ENCODE measurements around the gene CLPTM1L.
"Not testable (repeated sequence)": the region's sequence is repeated elsewhere in the genome, so short reads cannot be mapped to it uniquely, and the experiment has no call there.

CLPTM1L gene

DNA sequence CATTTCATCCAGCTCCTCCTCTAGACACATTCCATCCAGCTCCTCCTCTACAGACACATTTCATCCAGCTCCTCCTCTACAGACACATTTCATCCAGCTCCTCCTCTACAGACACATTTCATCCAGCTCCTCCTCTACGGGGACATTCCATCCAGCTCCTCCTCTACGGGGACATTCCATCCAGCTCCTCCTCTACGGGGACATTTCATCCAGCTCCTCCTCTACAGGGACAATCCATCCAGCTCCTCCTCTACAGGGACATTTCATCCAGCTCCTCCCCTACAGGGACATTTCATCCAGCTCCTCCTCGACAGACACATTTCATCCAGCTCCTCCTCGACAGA lies 18.4 kb downstream of the CLPTM1L start:
- DNase-seq (ENCODE audit: low read depth in 3 of 3): not testable (repeated sequence)

DNA sequence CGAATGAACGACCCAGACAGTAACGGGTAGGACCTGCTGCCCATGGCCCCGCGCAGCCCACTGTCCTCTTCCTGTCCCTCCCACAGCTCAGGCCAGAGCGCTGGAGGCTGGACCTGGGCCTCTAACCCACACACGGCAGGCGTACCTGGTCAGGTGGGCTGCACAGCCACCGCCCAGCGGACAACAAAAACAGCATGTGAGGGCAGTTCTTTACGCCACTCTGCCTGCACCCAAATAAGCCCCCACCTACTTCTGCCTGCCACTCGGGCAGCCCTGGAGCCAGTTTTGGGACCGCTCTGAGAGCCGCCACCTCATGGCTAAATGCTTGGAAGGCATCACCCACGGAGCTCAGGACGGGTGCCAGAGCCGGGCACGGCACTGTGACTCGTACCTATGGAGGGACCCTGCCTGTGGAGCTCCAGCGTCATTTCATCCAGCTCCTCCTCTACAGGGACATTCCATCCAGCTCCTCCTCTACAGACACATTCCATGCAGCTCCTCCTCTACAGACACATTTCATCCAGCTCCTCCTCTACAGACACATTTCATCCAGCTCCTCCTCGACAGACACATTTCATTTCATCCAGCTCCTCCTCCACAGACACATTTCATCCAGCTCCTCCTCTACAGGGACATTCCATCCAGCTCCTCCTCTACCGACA lies 18.9 kb downstream of the CLPTM1L start:
- no peak for DNase-seq (ENCODE audit: low read depth in 3 of 3)

DNA sequence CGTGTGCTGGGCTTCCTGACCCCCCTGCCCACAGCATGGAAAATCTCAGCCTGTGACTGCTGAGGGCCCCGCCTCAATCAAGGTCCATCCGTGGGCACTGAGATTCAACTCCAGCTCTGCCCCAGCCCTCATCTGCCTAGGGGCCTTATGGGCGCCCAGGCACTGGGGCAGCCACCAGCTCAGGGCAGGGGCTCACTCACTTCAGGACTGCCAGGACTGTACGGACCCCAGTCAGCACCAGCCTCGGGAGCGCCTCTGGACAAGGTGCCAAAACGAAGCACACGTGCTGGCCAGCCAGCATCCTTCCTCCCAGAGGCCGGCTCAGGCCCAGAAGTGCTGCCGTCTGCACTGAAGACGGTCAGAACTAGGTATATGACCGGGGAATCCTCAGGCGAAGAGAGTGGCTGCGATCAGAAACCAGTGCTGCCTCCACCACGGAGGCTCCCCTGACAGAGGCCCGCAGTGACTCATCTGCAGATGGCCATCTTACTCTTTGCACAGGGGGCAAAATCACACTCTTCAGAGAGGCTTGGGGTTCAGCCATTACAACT lies 19.6 kb downstream of the CLPTM1L start:
- no peak for DNase-seq (ENCODE audit: low read depth in 3 of 3)

DNA sequence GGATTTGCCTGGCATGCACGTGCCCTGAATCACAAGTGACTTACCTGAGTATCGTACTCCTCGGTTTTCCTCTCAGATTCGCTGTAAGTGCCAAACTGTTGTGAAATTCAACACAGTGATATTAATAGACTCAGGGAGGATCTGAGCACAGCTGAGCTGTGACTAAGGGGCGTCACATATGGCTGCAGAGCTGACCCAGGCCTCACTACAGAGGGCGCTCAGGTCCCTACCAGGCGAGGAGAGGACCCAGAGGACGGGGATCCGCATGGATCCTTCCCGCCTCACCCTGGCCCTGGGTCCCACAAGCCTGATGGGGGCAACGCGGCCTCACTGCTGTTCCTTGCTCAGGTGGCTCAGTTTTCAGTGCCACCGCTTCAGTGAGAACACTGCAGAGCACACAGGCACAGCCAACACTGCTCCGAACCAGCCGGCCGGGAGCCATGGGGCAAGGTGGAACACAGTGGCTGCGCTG lies 20.1 kb downstream of the CLPTM1L start:
- DNase-seq (ENCODE audit: low read depth in 3 of 3): no peak

DNA sequence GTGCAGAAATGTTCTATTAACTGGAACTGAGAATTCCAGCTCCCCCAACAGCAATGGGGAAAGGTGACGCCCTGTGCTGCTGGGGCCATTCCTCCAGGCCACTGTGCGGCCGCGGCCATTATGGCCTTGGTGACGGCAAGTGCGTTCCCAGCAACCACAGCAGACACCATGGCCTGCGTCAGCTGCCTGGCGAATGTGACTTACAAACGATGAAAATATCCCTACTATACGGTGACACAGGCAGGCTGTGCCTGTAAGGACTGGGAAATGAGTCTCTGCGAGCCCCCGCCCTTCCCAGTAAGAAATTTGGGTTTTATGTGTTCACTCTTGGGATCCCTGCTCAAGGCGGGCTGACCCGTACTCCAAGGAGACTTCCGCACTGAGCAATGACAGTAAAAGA lies 20.6 kb downstream of the CLPTM1L start:
- no peak for DNase-seq (ENCODE audit: low read depth in 3 of 3)

DNA sequence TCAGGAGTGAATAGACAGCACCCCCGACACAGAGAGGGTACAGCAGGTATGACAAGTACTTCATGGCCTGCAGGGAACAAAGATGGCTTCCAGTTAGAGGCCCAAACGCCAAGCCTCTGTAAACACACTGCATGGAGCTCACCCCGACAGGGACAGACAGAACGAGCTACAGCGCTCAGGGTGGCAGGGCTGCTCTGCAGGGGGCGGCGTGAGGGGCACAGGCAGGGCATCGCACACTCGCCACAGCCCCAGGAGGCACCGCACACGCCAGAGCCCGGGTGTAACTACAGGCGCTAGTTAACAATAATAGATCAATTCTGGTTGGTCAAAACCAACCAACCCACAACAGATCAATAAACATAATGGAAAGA lies 21.1 kb downstream of the CLPTM1L start:
- DNase-seq (ENCODE audit: low read depth in 3 of 3): no peak

DNA sequence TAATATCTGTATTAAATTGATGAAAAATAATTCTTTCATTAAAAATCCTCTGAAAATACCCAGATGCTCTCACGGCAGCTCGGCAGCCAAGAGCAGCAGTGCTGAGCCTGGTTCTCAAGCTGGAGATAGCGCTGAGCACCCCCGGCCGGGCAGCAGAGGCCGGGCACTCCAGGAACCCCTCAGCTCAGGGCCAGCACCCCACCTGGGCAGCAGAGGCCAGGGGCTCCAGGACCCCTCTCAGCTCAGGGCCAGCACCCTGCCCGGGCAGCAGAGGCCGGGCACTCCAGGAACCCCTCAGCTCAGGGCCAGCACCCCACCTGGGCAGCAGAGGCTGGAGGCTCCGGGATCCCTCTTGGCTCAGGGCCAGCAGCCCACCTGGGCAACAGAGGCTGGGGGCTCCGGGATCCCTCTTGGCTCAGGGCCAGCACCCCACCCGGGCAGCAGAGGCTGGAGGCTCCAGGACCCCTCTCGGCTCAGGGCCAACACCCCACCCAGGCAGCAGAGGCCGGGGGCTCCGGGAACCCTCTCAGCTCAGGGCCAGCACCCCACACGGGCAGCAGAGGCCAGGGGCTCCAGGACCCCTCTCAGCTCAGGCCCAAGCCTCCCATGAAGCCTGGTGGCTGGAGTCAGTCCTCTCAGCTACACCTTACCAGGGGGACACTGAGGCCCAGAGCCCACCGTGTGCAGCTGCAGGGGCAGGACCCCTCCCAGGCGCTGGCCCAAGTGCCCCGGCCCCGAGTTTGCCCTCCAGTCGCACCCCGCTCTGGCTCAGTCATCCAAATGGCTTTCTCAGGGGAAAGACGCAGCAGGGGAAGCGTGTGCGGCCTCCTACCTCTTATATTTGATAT lies 21.7 kb downstream of the CLPTM1L start:
- no peak for DNase-seq (ENCODE audit: low read depth in 3 of 3)

DNA sequence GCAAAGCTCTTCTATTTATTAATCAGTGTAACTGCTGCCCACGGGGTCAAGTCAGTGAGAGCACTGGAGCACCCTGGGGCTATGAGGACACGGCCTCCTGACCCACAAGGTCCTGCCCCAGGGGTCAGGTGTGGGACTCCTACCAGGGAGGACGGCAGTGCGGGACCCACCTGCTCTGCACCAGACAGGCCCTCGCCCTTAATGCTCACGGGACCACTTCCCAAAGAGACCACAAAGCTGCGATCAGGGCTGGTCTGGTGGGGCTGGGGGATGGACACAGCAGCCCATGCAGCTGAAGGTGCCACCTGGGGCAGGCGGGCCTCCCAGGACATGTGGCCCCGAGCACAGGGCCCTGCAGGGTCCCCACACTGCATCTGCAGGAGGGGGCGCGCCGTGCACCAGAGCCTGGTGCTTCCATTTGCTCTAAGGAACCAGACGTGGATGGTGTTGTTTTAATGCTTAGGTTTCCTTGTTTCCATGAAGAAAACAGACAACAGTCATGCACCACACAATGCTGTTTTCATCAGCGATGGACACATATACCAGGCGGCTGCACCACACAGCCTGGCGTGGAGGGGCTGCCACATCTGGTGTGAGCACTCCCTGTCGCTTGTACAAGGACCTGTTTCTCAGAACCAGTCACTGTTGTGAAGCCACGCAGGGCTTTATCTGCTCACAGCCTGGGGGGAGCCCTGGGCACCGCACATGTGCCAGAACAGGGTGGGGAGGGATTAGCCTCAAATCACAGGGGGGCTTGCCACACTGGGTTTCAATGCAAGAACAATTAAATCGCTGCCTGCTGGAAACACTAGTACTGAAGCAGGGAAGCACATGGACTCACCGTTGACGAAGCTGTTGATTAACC lies 22.6 kb downstream of the CLPTM1L start:
- DNase-seq (ENCODE audit: low read depth in 3 of 3): no peak

DNA sequence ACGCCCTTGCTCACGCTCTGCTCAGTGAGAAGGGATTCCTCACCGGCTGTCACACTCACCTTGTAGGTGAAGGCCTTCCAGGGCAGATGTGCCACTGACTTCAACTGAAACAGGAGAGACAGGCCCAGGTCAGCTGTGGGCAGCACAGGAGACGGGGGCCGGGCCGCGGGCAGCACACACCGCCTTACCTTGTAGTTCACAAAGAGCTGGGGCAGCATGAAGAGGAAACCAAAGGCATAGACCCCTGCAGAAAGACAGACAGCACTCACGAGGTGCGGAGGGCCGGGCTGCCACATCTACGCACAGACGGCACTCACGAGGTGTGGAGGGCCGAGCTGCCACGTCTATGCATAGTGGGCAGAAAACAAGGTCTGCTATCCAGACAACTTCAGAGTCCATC lies 23.3 kb downstream of the CLPTM1L start:
- DNase-seq (ENCODE audit: low read depth in 3 of 3): no peak

DNA sequence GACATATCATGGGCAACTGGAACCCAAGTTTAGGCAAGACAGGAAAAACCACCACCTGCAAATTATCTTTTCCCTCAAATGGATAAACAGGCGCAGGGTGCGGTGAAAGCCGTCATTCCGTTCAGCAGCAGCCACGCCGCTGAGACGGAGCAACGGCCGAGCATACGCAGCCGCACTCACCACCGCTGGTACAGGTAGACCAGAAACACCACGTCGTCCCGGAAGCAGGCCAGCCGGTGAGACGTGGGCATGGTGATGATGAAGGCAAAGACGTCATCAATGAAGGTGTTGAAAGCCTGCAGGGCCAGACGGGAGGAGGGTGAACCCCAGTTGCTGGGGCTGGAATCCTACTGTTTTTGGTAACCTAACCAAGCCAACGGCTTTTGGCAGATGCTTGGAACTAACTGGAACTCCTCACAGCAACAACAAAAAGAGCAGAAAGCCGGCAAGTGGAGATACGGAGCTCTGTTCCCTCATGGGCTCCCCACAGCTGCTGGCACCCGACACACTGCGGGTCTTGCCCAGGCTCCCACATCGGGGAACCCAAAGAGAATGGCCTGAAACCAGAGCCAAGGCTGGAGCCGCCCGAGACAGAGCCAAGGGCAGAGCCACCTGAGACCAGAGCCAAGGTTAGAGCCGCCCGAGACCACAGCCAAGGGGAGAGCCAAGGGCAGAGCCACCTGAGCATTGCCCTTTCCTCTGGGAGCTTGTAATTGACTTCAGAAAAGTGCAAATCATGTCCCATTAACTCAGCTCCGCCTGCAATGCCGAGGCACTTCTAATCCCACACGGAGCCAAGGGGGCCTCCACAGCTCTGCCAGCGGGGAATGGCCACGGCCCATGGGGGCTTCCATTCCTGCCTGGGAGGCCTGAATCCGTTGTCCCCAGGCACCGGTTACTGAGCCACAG lies 24.2 kb downstream of the CLPTM1L start:
- no peak for DNase-seq (ENCODE audit: low read depth in 3 of 3)

DNA sequence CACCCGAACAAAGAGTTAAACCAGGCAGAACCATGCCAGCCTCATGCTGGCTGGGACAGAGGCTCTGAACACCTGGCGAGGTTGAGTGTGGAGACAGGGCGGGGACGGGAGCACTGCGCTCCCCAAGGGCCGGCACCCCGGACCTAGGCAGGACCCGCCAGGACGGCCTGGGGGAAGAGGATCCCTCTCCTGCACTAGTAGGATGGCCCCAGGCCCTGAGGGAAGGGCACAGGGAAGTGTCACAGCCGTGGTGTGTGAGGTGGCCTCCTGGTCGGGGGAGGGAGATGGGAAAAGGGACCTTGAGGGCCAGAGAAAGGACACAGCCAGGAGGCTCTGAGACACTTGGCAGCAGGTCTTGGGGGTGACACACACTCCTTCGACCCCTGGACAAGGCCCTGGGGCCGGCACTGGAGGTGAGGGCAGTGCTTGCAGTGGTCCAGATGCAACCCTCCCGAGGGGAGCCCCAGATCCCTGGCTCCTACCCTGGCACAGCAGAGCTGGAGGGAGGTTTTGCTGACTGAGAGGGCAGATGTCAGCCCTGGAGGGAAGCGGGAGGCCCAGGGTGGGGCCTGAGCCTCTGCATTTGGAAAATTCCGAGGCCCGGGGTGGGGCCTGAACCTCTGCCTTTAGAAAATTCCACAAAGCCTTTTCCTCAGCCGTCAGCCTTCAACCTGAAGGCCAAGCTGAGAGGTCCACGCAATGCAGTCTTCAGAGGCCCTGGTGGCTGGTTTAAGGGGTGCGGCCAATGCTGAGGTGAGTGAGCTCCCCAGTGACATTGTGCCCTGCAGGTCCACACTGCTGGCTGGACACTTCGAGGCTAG lies 25.3 kb downstream of the CLPTM1L start:
- DNase-seq (ENCODE audit: low read depth in 3 of 3): no peak

DNA sequence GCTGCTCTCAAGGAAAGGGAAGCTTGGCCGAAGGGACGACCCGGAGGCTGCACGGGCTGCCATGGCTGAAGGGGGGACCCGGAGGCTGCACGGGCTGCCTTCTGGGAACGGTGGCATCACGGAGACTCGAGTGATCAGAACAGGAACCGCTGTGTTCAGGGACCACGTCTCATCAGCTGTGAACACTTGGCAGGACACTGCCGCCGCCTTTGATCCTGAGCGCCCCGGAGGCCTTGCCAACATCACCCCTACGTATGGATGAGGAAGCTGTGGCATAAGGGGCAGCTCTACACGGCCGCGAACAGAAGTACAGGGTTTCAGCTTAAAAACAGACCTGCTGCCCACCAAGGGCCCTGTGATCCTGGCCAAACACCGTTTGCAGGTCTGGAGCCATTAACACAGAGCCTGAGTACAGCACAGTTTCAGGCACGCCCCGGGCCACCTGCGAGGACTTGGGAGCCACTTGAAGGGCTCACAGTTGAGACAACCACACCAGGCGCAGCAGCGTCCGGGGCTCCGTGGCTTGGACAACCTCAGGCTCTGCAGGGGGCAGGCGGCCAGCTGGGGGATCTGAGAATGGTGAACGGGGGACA lies 26.1 kb downstream of the CLPTM1L start:
- DNase-seq (ENCODE audit: low read depth in 3 of 3): no peak

DNA sequence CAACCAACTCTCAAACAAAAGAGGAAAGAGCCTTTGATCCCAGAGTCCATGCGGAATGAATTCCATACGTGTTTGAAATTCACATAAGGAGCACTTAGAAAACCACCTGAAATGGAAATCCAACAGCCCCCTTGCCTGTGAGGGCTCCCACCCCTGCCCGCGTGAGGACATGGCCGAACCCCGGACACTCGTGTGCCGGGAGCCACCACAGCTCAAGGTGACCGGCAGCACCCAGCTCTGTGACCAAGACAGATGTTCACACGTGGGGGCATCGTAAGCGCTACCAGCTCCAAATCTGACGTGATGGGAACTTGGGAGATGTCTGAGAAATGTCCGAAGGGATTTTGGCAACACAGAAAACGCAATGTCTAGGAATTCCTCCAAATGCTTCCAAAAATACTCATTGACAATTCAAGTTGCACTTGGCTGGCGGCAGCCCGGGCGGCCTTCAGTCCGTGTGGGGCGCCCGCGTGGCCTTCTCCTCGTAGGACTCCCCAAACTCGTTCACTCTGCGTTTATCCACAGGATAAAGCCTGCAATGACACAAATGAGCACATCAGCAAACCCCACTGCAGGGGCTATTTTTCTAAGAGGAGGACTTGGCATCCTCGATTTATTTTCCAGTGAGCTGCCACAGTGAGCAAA lies 26.9 kb downstream of the CLPTM1L start:
- no peak for DNase-seq (ENCODE audit: low read depth in 3 of 3)

DNA sequence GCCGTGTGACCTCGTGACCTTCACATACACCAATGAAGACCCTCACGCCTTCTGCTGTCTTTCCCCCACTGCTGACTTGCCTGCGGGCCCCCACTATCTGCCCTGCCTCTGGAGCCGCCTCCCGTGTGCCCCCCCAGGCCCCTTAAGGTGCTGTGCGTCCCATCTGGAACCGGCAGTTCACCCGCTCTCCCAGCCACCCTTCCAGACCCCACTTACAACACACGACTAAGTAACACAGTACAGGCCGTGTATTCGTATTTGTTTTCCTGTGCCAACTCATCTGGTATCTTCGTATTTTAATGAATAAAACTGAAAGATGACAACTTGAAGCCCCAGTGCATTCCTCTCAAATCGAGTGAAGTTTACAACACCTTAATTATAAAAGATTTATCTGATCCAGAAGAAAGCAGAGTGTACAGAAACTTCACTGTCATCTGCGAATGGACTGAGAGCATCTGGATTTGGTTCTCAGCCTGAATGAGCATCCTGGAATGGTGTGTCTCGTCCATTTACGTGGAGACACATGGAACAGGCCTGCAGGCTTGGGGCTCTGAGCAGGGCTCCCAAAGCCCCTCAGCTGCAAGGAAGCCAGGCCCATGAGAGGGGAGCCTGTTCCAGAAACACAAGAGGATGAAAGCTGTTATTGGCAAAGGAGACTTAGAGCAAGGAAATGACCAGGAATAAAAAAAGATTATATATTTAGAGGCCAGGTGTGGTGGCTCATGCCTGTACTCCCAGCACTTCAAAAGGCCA lies 28.1 kb downstream of the CLPTM1L start:
- no peak for DNase-seq (ENCODE audit: low read depth in 3 of 3)

DNA sequence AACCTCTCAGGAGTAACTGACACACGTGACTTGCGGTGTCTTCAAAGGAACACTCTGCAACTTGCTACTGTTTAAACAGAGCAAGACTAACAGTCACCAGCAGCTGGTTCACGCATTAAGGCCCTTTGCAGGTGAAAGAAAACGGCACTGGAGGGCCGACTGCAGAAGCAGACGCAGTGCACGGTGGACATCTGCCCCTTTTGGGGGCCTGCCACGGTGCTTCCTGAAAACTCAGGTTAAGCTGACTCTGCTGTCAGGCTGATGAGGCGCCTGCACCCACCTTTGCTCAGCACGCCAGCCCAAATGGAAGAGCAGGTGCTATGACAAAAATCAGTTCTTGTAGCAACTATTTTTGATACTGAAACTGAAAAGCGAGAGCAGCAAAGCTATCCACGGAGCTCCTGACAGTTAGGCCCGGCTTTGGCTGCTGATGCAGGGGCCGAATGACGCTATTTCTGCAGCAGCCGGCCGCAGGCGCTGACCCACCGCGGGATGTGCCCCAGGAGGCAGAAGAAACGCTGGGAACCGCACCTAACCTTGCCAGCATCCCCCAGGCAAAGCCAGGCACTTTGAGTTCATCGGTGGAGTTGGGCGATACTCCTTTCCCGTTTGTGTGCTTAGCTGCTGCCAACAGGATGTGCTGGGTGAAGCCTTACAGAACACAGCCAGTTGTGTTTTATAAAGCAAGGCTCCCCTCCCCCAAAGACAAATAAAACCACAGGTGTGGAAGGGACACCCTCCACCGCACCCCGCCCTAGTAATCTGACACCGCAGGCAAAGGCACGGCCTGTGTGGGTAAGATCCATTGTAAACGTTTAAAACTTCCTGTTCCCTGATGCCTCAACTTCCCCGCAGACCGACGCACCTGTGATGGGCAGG lies 29.0 kb downstream of the CLPTM1L start:
- DNase-seq (ENCODE audit: low read depth in 3 of 3): peak in 2 of 3 donors; percentile 26 to 38

DNA sequence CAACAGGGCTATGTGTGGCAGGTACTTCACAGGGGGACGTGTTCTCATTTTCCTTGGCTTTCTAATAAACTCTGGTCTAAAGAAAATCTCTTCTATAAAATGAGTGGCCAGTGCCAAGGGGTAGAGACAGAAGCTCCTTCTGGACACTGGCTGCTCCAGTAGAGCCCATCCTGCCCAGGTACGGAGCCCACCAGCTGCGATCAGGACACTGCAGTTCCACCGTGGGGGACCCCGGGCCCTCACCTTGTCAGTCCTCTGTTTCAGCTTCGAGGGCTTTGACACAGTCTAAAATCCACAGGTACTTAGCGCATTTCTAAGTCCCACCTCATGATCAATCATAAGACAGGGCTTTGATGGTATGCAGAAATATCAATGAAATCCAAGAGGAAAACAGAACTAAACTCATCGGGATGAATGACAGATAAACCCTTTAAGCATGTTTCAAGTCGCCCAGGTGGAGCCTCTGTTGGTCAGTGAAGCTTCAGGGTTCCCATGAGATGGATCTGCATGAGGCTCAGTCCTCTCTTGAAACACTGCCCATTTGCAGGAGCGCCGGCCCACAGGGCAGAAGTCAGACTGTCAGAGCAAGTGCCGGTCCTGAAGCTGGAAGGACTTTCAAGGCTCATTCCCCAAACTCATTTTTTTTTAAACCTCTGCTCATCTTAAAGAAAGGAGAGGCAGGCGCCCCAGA lies 29.7 kb downstream of the CLPTM1L start:
- no peak for DNase-seq (ENCODE audit: low read depth in 3 of 3)

DNA sequence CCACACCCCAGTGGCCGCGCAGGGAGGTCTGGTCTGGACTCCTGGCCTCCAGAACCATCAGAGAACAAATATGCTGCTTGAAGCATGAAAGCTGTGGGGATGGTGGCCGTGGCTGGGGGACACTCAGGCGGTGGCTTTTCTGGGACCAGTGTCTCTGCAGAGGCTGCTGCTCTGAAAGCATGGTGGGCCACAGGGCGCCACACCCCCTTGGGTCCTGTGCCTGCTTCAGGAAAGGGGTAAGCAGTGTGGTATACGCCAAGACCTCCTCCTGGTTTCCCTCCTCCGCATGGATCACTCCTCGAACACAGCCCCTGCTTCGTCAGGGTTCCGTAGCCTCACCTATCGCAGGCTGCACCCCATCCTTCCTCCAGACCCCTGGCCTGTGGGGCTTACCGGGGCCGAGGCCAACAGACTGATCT lies 30.3 kb downstream of the CLPTM1L start:
- DNase-seq (ENCODE audit: low read depth in 3 of 3): no peak

All from stimulated activated CD4-positive, alpha-beta T cell treated with anti-CD3 and anti-CD28 coated beads, TNF-alpha, amount 100 ng/mL, for 48 hours (primary cell).